Measurements from ENCODE around the gene WDR27.

Gene WDR27

DNA sequence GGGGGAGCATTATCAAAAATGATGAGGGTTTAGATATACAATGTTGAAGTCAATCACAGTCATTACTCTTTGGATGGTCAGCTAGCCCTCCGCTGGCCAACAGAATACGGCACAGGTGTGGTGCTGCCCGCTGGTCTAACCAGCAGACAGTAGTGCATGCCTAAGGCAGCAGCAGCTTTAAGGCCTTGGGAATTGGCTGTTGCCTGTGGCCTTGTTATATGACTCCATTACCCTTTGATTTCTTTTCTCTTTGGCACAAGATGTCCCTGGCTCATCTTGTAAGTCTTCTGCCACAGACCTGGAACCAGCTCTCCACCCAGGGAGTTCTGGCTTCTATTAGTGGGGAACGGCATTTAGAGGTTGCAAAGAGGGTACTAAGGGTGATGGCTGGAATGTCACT is 110.2 kb downstream of the WDR27 start:
- DNase-seq = no peak

DNA sequence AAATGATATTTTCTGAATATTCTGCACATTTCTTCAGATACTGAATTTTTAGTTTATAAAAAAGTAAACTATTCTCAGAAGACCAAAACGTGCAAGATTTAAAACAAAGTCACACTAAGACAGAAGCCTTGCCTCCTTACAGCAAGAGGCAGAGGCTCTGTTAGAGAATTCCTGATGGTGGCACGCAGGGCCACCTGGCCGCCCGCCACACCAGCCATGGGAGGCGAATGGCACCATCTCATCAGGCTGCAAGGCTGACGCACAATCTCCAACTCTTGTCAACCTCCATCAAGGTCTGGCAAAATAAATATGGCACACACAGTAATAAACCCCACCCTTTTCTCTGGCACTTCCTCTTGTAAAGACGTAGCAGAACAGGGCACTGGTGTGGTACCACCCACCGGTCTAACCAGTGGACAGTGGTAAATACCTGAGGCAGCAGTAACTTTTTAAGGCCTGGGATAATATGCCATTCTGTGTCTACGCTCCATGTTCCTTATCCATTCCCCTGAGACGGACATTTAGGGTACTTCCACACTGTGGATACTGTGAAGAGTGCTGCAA is 111.4 kb downstream of the WDR27 start:
- DNase-seq = no peak

- peak; percentile 14 for DNase-seq
These were observed 112.1 kb downstream of the WDR27 start for GRCh38 chr6:169589699-169590257.

DNA sequence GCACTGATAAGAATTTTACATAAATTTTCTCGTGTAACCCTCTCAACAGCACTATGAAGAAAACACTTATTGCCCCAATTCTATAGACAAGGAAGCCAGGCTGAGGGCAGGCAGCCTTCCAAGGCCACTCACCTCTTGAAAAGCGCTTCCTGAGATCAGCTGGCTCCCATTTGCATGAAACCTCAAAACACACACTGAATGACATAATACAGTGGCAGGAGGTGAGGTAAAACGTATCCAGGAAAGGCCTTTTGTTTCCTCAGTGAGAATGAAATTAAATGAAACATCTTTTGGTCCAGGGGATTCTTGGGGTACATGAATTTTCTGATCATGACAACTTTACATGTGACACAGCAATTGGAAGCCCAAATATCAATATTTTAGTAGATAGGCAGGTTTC is 112.5 kb downstream of the WDR27 start:
- peak; percentile 33 for DNase-seq

DNA sequence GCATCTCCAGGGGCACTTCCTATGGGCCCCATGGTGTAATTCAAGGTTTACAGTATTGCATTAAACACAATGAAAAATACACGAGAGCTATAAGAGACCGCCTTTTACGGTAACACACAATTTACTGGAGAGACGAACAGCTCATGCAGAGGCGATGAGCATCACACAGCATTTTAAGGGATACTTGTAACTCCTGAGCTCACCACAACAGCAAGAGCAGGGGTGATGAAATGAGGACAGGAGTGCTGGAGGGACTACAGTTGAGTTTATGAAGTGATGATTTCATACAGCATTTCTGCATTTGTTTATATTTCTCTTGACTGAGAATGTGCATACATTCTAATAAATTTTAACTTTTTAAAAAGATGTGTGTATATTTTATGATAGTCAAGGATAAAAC is 113.9 kb downstream of the WDR27 start:
- DNase-seq = no peak

DNA sequence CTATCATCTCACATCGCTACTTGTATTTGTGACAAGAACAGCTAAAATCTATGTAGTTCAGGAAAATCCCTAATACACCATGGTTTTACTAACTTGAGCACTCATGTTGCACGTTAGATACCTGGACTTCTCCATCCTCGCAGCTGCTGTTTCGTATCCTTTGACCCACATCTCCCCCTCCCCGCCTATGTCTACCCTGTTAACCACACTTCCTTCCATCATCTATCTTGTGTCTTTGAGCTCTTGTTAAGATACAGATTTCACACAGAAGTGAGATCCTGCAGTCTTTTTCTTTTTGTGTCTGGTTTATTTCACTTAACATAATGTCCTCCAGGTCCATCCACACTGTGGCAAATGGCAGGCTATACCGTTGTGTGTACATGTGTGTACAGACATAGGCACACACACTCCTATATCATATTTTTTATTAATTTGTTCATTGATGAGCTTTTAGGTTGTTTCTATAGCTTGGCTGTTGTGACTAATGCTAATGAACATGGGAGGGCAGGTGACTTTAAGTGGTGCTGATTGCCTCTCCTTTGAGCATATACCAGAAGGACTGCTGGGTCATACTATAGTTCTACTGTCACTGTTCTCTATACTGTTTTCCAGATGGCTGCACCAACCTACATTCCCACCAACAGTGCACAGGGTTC is 117.8 kb downstream of the WDR27 start:
- peak; percentile 24 for DNase-seq

DNA sequence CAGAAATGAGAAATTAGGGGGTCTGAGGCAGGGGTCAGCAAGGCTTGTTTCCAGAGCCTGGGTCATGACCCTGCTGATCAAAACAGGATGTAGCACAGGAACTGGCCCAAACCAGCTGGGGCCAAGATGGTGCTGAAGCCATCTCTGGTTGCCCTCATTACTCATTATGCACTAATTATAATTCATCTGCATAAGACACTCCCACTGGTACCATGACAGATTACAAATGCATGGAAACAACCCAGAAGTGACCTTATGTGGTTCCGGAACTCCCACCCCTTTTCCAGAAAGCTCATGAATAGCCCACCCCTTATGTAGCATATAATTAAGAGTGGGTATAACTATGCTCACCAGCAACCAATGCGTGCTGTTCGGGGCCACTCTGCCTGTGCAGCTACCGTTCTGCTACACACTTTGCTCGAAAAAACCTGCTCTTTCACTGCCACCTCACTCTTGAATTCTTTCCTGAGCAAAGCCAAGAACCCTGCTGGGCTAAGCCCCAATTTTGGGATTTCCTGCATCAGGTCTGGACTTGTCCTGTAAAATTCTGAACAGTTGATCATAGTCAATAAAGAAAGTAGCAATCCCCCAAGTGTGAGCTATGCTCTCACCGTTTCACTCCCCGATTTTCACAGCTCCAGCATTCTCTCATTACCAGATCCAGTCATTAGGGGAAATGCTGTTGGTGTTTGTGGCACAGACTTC is 122.3 kb downstream of the WDR27 start:
- DNase-seq = no peak

GRCh38 chr6:169577974-169578373 is 123.9 kb downstream of the WDR27 start:
- no peak for DNase-seq

- DNase-seq = no peak
These were observed 124.6 kb downstream of the WDR27 start for GRCh38 chr6:169577236-169577635.

DNA sequence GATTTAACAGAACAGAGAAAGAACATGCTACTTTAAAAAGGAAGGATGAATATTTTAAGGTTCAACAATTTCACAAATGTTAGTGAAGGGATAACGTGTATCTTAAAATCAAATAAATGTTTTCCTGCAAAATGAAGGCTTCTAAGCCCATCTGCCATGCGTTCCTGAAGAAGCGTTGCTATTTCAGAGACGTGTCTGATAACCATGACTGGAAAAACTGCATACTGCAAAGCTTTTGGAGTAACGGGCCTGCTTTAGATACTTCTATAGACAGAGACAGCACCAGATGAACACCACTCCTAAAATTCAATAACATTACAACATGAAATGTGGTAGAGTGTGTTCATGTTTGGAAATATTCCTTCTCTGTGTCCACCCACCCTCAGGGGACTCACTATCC is 126.0 kb downstream of the WDR27 start:
- no peak for DNase-seq

DNA sequence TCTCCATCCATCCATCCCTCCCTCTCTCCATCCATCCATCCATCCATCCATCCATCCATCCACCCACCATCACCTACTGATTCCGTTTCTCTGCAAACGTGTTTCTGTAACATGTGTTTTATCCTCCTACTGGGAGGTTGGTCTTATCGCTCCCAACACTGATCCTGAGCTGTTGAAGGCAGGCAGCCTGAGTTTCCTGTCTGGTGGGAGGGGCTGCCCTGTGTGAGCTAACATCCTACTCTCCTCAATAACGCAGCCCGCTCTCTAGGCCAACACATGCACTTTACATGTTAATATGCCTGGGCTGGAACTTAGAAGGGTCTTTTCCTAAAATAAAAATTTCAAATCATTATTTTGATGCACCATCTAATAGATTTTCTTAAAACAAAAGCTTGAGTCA is 126.5 kb downstream of the WDR27 start:
- DNase-seq = no peak

DNA sequence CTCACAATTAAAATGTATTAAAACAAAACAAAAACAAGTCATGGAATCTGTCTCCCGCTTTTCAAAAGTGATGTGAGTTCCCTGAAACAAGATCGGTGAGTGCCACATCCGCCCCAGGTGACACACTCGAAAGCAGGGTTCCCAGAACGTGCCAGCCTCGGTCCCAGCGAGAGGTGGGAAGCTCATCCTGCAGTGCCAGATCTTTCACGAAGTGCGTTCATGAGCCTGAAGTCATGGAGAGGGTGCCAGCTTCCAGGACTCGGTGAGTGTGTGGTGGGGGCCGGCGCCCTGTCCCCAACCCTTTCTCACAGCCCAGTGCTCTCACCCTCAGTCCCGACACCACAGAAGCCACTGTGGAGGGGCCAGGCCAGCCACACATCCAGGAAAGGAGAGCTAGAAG is 127.4 kb downstream of the WDR27 start:
- no peak for DNase-seq

DNA sequence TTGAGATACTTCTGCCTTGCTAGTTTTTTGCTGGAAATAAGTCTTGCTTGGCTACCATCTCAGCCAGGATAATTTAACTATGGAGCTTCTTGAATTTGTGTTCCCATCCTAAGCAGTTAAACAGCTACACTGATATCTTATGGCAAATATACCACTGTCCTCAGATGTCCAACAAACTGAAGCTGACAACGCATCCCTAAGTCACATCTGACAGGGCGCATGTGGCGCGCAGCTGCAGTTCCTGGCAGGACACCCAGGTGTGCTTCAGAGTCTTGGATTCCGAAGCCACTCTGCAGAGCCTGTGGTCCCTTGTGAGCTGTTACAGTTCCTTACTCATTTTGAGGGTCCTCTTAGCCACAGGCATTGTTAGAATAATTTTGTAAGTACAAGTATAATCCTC is 127.9 kb downstream of the WDR27 start:
- DNase-seq = no peak

DNA sequence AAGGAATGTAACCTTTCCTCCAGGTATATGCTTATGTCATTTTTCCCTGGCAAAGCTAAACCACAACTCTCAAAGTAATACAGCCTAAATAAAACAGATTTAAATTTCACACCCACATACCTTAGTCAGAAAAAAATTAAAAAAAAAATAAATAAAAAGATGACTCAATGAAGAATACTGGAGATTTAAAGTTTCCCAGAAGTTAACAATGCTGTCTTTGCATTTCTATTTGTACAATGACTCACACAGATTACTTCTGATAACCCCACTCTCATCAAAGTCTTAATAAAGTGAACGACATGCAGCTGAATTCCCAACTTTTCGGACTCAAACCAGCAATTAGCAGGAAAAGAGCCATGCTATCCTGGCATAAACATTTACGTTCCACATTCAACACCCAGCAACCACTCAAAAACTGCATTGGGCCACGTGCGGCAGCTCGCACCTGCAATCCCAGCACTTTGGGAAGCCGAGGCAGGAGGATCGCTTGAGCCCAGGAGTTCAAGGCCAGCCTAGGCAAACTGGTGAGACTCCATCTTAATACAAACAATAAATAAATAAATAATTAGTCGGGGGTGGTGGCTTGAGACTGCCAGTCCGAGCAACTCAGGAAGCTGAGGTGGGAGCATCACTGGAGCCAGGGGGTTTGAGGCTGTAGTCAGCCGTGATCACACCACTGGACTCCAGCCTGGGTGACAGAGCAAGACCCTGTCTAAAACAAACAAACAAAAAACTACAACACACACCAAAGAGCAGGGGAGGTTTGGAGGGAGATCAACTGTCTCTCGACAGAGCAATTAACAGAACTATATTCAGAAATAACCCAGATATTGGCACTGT is 130.5 kb downstream of the WDR27 start:
- DNase-seq = no peak

DNA sequence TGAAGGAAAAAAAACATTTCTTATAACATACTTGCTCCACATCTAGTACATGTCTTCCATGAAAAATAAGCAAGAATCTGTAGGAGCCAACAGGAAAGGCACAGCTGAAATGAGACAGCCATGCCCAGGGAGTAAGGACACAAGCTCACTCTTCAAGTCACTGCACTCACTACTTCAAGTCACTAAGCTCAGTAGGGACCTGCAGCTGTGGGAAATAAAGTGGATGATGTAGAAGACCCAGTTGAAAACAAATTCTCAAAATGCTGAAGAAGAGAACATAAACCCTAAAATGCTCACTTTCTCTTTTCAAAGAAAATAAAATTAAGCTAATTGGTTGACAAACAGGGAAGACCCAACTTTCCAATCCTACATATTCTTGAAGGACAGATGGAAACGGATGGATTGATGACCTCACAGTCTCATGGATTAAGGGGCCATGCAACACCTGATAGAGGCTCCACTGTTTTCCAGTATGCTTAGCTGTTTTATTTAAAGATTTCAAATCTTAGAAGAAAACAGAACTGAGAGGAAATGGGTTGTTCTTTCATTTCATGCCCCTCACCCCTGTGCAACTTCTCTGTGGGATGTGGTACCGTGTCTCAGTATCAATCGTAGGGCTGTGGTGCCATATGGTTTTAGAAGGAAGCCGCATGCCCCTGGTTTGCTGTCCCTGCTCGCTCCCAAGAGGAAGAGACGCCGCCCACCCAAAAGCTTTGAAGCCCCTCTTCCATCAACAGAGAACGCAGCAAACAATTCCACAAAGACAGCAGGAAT is 133.3 kb downstream of the WDR27 start:
- DNase-seq = no peak

DNA sequence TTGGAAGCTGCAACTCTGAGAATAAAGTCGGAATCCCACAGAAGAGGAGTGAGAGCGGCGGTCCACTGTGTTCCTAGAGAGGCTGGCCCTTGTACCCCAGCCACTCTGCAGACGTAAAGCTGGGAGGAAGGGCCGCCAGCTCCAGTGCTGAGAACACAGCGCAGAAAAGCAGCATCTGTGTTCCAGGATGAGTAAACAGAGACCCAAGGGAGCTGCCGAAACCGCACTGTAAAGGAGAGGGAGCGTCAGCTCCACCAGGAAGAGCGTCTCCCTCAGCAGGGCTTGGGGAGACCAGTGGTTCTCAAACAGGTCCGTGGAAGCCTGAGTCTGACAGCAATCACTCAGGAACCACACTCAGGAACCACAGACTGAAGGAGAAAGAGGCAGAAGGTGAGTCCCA is 134.0 kb downstream of the WDR27 start:
- no peak for DNase-seq

DNA sequence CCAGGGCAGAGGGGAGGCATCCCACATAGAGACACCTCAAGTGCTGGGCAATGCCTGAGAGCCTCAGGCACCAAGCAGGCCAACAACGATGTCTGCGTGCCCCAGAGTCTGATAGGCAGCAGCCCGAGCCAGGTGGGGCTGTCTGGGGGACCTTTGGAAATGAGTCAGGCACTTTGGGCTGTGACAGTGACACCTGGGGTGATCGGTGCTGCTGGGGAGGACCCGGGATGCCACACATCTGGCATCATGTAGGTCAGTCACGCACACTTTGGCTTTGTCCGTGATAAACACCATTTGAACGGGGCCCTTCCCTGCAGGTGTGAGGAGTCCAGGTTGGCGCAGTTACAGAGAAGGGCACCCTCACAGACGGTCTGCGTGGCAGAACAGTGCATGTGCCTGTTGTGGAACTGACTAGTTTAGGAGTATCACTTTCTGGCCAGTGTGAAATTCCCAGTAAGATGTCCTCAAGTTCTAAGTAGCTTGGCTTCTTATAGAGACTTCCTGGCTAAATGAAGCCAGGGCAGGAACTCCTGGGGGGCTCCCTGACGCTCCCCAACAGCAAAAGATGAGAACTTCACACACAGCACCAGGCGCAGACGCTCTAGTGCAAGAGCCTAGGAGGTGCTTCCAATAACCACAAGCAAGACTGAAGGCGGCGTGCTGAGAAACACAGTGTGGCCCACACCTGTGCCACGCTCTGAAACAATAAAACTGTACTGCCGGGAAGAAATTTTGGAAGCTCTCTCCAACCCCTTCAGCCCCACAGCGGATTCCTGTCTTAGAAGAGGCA is 134.7 kb downstream of the WDR27 start:
- no peak for DNase-seq

- no peak for DNase-seq
These were observed 135.5 kb downstream of the WDR27 start for GRCh38 chr6:169566319-169566718.

DNA sequence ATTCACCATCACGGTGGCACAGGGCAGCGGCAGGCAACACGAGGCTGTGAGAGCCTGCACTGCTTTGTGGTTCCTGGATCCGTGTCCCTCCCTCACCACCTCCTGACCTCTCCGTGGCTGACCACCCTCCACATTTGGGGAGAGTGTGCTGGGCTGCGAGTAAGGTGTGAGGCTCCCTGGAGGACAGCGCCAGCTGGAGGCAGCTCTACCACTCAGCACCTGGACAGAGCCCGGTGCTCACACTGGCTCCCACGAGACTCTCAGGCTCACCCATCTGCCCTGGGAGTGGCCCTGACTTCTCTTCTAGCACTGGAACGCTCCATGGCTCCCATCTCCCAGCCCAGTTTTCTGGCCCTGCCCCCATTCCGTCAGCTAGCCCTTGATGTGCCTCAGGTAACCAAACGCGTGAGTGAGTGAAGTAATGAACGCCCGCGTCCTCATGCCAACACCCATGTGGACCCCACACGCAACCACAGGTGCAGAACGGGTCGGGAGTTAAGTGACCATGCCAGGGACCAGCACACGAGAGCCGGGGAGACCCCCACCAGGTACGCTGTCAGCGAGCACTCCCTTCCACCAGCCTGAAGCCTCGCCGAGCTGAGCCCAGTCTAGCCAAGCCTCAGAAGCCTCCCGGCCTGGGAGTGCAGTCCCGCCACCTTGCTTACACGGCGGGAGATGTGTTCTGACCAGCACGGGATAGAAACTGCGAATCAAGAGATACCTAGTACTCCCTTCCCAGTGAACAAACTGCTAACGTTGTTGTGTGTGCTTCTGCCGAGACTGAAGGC is 137.2 kb downstream of the WDR27 start:
- DNase-seq = no peak

GRCh38 chr6:169561665-169562064 is 140.2 kb downstream of the WDR27 start:
- DNase-seq = no peak

DNA sequence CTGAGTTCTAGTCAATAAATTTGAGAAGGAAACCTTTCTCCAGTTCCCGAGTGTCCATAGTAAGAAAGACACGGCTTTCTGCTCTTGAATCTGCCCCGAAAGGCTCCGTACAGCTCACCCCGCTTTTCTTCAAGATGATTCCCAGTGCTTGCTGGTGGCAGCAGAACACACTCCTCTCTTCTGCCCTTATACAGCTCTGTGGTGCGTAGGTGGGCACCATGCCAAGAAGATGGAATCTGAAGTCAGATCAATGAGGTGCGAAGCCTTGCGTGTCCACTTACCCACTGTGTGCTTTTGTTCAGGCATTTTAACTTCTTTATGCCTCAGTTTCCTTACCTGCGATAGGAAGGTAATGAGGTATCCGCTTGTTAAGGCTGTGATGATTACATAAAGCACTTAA is 142.2 kb downstream of the WDR27 start:
- no peak for DNase-seq
